ENCODE data around the gene PFDN1.

Gene PFDN1

DNA sequence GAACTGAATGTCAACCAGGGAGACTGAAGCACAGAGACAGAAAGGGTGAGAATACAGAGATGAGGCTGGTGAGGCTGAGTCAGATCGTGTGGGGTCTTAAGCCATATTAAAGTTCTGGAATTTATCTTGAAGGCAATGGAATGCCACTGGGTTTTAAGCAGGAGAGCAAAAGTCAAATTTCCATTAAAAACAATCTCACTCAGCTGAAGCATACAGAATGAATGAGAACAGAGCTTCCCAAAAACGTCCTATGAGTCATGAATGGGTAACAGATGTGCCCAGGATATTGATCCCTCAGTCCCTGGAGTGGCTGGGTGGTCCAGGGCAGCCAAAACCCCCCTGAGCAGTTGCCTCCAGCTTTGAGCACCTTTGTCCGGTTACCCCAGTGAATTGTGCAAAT is 44.9 kb downstream of the PFDN1 start:
- no peak for FAIRE-seq

DNA sequence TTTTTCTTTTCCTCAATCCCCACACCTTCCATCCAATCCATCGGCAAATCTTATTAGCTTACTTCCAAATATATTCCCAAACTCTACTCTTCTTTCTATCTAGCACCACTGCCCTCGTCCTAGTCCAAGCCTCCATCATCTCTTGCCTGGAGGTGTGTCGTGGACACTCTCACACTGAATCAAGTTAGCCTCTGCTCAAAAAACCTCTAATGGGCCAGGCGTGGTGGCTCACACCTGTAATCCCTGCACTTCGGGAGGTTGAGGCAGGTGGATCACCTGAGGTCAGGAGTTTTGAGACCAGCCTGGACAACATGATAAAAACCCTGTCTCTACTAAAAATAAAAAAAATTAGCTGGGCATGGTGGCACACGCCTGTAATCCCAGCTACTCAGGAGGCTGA is 46.2 kb downstream of the PFDN1 start:
- FAIRE-seq: no peak

DNA sequence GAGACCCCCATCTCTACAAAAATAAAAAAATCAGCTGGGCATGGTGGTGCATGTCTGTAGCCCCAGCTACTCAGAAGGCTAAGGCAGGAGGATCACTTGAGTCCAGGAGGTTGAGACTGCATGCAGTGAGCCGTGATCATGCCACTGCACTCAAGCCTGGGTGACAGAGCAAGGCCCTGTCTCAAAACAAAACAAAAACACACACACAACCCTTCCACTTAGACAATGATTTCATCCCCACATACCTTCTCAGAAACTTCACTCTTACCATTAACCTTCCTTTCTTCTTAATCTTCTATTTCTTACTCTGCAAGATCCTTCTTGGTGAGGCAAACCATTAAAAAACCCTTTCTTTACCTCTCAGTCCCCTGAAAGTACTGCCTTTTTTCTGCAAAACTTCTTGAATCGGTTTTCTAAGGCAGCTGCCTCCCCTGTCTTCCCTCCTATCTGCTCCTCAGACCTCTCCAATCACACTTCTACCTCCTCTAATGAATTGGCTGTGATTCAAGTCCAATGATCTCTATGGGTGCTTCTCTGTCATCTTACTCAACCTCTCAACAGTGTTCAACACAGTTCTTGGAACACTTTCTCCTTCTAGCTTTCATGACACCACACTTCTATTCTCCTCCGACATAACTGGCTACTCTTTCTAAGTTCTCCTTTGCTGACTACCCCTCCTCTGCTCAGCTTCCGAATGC is 47.3 kb downstream of the PFDN1 start:
- FAIRE-seq: no peak

GRCh38 chr5:140253985-140254384 is 48.9 kb downstream of the PFDN1 start:
- FAIRE-seq: no peak

DNA sequence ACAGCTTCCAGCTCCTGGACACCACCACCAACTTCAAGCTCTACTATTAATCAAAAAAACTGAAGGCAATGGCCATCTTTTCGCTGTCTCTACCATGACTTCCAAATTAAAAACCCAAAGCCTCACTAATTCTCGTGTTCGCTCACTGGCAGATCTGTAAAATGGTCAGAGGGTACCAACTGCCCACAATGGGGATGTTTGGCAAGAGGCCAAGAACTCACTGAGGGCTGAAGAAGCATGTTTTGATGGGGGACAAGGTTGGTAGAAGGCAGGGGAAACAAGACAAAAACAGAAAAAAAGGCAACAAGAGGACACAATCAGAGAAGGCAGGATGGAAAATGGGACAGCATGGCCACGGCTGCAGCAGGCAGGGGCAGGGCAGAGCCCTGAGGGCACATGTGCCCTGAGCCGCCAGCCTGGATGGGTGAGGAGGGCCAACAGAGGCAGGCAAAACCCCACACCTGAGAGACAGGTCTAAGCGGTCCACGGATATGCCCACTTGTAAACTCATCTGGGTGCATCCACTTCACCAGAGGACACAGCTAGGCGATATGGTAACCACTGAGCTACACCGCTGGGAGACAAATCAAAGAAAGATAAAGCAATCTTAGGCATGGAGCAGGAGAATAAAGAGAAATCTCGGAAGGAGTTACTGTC is 50.3 kb downstream of the PFDN1 start:
- FAIRE-seq: no peak

DNA sequence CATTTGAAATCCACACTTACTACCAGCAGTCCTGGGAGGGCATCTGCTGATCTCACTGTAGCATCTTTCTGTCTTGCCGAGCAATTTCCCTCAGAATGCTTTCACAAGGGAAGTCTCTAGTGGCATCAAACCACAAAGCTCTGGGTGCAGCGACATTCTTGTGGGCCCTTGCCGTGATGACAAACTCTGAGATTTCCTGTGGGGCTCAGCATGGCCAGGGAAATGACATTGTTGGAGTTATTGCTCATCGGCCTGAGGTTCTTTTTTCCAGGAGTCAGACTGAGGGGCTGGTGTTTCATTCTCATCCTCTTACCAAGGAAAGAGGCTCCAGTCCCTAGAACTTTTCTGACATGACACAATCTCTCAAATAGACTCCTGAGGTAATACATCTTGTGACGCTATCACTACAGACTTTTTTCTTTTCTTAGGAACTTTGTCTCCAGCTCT is 51.4 kb downstream of the PFDN1 start:
- FAIRE-seq: no peak

- FAIRE-seq: no peak
These were observed 52.5 kb downstream of the PFDN1 start for GRCh38 chr5:140250386-140250785.

DNA sequence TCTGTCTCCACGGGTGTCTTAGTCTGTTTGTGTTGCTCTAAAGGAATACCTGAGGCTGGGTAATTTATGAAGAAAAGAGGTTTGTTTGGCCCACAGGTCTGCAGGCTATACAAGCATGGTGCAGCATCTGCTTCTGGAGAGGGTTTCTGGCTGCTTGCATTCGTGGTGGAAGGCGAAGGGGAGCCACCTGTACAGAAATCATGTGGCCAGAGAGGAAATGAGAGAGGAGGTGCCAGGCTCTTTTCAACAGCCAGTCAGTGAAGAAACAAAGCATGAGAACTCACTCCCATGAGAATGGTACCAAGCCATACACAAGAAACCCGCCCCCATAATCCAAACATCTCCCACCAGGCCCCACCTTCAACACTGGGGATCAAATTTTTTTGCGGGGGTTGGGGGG is 53.4 kb downstream of the PFDN1 start:
- FAIRE-seq: no peak

DNA sequence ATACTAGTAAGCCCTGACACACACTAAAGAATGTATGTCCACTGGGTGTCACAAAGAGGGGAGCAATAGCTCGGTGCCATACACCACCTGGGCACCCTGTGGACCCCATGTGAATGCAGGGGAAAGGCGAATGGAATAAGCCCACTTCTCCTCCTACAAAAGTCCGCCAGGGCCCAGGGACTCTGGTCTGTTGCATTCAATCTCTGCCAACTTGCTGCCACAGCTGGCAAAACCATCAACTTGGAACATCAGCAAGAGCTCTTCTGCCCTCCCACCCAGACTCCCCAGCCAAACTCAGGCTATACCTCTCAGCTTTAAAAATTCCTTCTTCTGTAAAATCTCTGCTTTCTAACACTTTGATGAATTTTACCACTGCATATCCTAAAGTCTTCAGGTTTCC is 54.5 kb downstream of the PFDN1 start:
- FAIRE-seq: no peak

DNA sequence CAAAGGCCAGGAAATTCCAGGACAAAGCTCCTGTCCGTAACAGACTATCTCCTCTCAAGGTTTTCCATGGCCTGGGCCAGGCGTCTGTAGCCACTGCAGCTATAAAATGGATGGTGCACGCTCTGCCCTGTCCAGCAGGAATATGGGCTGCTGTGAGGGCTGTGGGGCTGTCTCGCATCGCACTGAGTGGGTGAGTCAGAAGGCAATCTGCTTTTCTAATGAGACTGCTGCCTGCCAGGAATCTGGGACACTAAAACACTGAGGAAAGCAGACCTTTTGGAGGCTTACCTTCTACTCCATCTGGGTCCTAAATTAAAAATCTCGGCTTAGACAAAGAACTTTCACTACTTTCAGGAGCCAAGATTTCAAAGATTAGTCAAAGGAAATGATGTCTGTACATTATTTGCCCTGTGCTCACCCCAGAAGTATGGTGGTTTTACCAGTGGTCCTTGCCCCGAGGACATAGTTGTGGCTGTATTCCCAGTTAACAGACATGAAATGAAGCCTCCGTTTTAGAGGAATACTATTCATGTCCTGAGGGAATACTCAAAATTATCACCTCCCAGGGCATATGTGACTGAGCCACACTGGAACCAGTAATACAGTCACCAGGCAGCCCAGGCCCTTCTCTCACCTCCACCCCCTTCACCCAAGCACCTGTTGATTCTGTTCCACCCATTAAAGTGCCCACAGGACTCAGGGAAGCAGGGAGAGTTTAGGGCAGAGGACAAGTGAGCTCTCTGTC is 56.4 kb downstream of the PFDN1 start:
- FAIRE-seq: no peak

DNA sequence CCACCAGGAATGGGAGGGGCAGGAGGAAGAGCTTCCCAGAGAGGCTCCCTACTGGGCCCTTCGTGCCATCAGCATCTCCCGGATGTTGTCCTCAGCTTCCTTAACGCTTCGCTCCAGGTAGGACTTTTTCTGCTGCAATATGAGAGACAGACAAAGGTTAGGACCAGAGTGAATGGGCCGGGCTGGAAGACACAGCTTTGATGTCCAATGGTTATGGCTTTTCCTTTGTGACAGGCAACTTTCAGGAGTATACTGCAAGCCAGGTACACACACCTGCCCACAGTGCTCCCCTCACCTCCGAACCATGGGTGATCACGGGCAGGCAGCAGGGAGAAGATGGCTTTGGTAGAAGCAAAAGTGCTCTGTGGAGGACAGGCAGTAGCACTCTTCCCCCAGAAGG is 57.0 kb downstream of the PFDN1 start:
- no peak for FAIRE-seq

DNA sequence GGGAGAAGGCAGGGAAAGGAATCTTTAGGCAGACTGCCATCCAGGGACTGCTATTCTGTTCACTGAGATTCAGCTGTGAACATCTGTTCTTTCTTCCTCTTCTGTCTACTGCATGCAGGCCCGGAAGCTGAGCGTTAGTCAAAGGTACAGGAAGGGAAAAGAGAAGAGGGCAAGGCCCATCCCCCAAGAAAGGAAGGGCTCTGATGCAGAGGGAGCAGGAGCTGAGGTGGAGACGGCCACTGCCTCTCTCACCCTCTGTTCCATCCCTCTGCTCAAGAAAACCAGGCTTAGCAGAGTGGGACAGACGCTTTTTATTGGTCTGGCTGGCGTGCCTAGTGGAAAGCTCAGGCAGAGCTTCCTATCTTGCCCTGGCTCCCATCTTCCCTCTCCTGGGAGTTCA is 57.6 kb downstream of the PFDN1 start:
- no peak for FAIRE-seq

- FAIRE-seq: no peak
These were observed 58.3 kb downstream of the PFDN1 start for GRCh38 chr5:140244525-140245025.

GRCh38 chr5:140243706-140244250 is 59.1 kb downstream of the PFDN1 start:
- FAIRE-seq: peak; percentile 76

DNA sequence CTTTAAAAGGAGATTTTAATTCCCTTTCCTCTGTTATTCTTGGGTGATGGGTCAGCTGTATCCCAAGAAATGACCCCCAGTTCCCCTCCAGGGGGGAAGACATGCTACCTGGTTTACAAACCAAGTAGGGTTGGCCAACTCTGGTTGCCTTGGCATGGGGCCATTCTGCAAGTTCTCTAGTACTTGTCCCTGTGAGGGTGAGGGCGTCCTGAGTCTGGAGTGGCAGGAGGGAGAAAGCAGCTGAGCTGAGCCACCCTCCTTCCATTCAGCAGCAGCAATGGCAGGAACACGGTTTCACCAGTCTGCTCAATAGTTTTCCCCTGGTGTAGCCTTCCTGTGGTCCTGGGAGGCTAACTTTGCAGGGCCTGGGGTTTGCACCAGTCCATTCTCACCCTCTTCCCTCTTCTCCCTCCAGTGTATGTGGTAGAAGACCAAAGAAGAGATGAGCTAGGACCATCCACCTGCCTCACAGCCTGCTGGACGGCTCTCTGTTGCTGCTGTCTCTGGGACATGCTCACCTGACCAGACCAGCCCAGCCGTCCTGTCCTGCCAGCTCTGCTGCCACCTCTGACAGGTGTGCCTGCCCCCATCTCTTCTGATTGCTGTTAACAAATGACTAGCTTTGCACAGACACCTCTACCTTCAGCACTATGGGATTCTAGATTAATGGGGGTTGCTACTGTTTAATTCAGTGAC is 59.9 kb downstream of the PFDN1 start:
- no peak for FAIRE-seq

GRCh38 chr5:140242099-140242498 is 60.8 kb downstream of the PFDN1 start:
- no peak for FAIRE-seq

- no peak for FAIRE-seq
These were observed 61.8 kb downstream of the PFDN1 start for GRCh38 chr5:140240987-140241706.

DNA sequence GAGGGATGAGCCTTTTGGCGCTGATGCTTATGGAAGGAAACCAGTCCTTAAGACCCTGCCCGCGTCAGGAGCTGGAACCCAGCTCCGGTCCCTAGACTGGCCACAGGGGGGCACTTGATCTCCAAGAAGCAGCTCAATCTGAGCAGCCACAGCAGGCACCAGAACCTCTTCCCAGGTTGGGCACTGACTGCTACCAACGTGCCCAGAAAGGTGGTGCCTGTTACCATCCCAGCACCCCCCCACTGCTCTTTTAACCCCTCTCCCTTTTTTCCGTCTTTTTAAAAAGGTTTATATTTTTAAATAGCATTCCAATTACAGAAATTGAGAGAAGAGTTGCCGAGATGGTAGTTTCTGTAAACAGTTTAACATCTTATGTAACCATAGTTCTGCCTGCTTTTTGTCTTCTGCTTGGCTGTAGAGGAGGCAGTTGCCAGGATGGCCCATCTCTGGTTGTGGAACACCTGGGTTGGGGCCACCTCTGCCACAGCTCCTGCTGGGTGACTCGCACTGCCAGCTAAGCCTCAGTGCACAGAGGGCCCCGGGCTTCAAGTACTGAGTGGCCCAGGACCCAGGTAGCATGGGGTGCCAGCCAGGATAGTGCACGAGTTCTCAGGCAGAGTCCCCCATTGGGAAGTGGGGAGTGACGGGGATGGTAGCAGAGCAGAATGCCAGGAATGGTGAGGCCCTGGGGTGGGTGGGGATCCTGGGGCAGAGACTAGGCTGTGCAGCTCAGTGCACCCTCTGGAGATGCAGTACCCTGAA is 62.8 kb downstream of the PFDN1 start:
- no peak for FAIRE-seq

DNA sequence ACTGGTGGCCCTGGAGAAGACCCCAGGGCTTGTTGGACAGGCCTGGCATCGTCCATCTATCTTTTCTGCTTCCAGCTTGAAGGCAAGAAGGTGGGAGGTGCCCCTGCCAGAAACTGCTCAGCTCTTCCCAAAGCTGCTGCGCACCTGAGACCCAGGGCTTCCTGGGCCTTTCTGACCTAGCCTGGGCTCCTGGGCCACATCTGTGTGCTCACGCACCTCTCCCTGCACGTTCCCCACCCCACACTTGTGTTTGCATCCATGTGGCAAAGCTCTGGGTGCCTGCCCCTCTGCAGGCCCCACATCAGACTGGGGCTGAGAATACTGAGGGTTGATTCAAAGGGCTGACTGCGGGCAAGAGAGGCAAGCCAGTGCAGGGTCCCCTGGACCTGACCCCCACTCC is 63.4 kb downstream of the PFDN1 start:
- FAIRE-seq: no peak

DNA sequence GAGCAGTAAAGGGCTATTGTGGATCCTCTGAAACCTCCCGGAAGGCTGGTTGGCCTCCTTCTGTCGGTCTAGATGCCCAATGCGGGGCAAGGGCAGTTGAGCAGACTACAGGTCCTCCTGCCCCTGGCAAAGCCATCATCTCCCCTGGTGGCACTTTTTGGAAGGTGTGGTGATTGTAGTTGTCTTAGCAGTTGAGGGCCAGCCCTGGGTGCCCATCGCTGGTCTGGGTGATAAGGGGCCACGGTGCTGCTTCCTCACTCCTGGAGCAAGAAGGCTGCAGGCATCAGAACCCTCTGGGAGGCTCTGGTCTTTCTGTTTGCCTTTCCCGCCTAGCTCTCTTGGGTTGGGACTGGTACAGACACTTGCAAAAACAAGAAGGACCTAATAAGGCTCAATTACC is 64.1 kb downstream of the PFDN1 start:
- no peak for FAIRE-seq

- FAIRE-seq: no peak
These were observed 65.9 kb downstream of the PFDN1 start for GRCh38 chr5:140236891-140237598.
